H7 (cell line): Measurements from ENCODE around the gene EPS8L1. TPM values are rescaled to one million over a fixed set of nuclear protein-coding genes. Genes with fewer than 3 reads are reported as not detected.

Source experiments
- DNase-seq: peaks from one replicate; pipeline ENCODE4 v3.0.0; 2012
- H3K27me3 ChIP-seq: 2 replicates; pipeline ENCODE4 v1.6.0; 2011; ENCODE audit warnings: mild to moderate bottlenecking, low read length; ENCODE audit not compliant: control insufficient read depth, insufficient read depth
- H3K36me3 ChIP-seq: replicated peaks from 2 replicates; pipeline ENCODE4 v1.5.1; 2011; ENCODE audit warnings: low read length; ENCODE audit not compliant: control insufficient read depth, insufficient read depth
- H3K4me3 ChIP-seq: 2 replicates; pipeline ENCODE4 v1.5.1; 2011; ENCODE audit warnings: low read depth, mild to moderate bottlenecking, control low read depth, low read length, moderate library complexity; ENCODE audit not compliant: insufficient read depth
- total RNA-seq: library from RNA; depleted of rRNA; stranded (reverse); fragments of >200 nt; shearing (Covaris generic); gene quantifications from 2 replicates; pipeline ENCODE4 v1.2.3, GENCODE V29; 2014

Gene EPS8L1
- total RNA-seq, 1 experiment from 2014 or later: 20.0 TPM

GRCh38 chr19:55080968-55081769 lies 5.5 kb downstream of the EPS8L1 start:
- H3K4me3 ChIP-seq: peak overlapping the region; percentile 72
- peak; percentile 98 for DNase-seq
- H3K27me3 ChIP-seq: peaks cover 55% of the 10 kb centered on the region
- no peaks in the 10 kb centered on the region for H3K36me3 ChIP-seq

DNA sequence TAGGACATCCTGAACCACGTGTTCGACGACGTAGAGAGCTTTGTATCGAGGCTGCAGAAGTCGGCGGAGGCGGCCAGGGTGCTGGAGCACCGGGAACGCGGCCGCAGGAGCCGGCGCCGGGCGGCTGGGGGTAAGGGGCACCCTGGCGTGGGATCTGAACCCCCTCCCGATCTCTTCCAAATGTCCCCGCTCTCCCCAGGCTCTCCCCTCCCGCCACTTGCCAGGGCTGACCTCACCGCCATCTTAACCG lies 6.0 kb downstream of the EPS8L1 start:
- Histone ChIP-seq H3K4me3 (peak overlapping the region; percentile 67), H3K36me3 (no peaks in the 10 kb centered on the region), H3K27me3 (peaks cover 60% of the 10 kb centered on the region)
- no peak for DNase-seq

GRCh38 chr19:55082020-55082851 lies 6.6 kb downstream of the EPS8L1 start:
- Histone ChIP-seq H3K27me3 (peaks cover 57% of the 10 kb centered on the region), H3K36me3 (no peaks in the 10 kb centered on the region), H3K4me3 (peak overlapping the region; percentile 67)
- DNase-seq: peak; percentile 94

DNA sequence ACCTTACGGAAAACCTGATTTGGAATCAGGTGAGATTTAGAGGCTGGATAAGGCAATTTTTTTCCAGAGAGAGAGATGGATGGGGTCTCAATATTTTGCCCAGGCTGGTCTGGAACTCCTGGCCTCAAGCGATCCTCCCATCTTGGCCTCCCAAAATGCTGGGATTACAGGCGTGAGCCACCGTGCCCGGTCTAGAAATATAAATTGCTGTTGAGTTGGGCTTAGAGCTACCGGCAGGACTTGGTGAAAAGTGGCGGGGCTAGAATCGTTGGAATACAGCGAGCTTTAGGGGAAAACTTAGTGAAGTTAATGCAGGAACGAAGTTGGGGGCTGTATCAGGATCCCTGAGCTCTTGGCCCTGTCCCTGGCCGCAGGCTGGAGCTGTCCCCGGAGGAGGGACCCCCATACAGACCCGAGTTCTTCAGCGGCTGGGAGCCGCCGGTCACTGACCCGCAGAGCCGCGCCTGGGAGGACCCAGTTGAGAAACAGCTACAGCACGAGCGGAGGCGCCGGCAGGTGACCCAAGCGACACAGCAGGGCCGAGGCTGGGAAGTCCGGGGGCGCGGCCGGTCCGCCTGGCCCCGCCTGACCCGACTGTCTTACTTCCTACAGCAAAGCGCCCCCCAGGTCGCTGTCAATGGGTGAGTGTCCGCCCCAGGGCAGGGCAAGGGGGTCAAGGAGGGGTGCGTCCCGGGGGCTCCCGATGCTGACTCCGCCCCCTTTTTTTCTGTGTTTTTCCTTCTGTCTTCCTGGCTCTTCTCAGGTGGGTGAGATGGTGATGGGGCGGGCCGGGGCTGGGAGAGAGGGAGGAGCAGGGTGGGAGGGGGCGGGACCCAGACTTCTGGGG lies 7.6 kb downstream of the EPS8L1 start:
- H3K4me3 ChIP-seq: 0 out of 2 replicates have a peak overlapping the region, but pooled peaks have one; percentile 3
- H3K36me3 ChIP-seq: no peaks in the 10 kb centered on the region
- peak; percentile 85 for DNase-seq
- peaks cover 66% of the 10 kb centered on the region for H3K27me3 ChIP-seq

GRCh38 chr19:55084416-55084815 lies 8.7 kb downstream of the EPS8L1 start:
- DNase-seq: peak; percentile 47
- peaks cover 60% of the 10 kb centered on the region for H3K27me3 ChIP-seq
- H3K4me3 ChIP-seq: no peak overlapping the region
- no peaks in the 10 kb centered on the region for H3K36me3 ChIP-seq

DNA sequence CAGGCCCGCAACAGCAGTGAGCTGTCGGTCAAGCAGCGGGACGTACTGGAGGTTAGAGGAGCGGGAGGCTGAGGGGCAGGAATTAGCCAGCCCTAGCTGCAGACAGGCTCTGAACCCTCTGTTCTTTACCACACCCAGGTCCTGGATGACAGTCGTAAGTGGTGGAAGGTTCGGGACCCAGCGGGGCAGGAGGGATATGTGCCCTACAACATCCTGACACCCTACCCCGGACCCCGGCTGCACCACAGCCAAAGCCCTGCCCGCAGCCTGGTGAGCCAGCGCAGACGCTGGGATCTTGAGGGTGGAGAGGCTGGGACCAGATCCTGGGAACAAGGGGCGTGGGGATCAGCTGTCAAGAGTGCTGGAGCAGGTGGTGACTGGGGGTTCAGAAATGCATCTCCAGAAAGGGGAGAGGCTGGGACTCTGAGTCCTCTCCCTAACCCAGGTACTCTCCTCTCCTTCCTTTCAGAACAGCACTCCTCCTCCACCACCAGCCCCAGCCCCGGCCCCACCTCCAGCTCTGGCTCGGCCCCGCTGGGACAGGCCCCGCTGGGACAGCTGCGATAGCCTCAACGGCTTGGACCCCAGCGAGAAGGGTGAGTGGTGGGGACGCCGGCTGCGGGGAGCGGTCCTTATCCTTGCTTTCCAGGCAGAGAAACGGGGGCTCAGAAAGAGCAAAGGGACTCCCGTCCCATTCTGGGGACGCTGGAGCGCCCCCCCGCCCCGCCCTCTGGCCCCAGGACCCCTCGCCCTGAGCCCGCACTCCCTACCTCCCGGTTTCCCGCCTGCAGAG lies 10.4 kb downstream of the EPS8L1 start:
- DNase-seq: peak; percentile 83
- no peaks in the 10 kb centered on the region; the same call in 1 of the 2 replicates for H3K36me3 ChIP-seq
- peaks cover 54% of the 10 kb centered on the region for H3K27me3 ChIP-seq
- H3K4me3 ChIP-seq: peak overlapping the region; percentile 52

DNA sequence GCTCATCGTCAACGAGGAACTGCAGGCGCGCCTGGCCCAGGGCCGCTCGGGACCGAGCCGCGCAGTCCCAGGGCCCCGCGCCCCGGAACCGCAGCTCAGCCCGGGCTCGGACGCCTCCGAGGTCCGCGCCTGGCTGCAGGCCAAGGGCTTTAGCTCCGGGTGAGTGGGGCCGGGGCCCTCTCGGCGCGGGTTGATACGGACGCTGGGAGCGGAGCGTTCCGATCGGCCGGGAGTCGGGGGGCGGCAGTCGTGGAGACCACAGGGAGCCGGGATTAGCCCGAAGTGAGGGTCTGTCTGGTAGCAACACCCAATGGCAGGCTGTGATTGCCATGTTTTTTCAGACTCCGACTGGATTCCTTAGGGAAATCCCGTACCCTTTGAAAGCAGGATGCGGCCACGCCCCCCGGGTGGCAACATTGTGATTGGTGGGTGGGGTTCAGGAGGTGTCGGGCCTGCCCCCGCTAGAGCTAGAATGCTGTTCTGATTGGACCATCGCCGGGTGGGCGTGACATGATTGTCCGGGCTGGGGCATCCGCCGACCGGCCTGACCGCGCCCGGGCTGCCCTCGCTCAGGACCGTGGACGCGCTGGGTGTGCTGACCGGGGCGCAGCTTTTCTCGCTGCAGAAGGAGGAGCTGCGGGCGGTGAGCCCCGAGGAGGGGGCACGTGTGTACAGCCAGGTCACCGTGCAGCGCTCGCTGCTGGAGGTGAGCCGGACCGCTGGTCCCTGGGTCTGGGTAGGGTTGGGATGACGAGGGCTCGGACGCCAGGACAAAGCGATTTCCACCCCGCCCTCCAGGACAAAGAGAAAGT lies 11.3 kb downstream of the EPS8L1 start:
- Histone ChIP-seq H3K36me3 (no peaks in the 10 kb centered on the region; the same call in 1 of the 2 replicates), H3K27me3 (peaks cover 50% of the 10 kb centered on the region), H3K4me3 (peak overlapping the region; percentile 62)
- peak; percentile 99 for DNase-seq

GRCh38 chr19:55087542-55087901 lies 11.9 kb downstream of the EPS8L1 start:
- Histone ChIP-seq H3K4me3 (peak overlapping the region; percentile 62), H3K36me3 (no peaks in the 10 kb centered on the region; the same call in 1 of the 2 replicates), H3K27me3 (peaks cover 46% of the 10 kb centered on the region)
- DNase-seq: peak; percentile 70

GRCh38 chr19:55088021-55088451 lies 12.4 kb downstream of the EPS8L1 start:
- DNase-seq: peak; percentile 36
- Histone ChIP-seq H3K4me3 (no peak overlapping the region), H3K36me3 (no peaks in the 10 kb centered on the region; the same call in 1 of the 2 replicates), H3K27me3 (peaks cover 44% of the 10 kb centered on the region)

DNA sequence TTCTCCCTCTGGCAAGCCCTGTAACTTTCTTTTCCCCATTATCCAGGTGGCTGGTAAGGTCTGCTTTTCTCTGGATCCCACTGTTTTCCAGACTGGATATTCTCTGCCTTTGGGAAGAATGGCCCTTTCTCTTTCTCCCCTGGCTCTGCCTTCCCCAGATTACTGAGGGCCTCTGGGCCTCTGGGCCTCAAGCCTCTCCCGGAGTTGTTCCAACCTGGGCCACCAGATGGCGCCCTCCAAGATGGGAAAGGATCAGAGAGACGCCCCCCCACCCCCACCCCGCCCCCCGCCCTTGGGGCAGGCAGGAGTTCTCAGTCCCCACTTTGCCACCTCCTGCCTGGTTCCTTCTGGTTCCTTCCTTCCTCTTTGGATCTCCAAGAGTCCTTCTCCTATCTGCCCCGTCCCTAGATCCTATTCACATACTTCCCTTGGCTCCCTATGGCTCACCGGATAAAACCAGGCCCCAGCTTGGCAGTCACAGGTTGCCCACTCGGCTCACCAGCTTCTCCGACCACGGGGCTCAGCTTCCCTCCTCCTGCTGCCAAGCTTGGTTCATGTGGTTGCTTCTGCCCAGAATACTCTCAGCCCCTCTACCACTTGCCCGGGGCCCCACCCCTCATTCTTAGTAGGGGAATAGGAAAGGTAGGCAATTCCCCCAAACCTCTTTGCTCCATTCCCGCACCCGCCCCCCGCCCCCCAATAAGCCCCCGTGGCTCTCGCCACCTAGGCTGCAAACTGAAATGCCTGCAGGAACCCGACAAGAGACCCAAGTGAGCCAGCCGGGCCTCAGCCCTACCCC lies 13.1 kb downstream of the EPS8L1 start:
- Histone ChIP-seq H3K36me3 (no peaks in the 10 kb centered on the region; the same call in 1 of the 2 replicates), H3K4me3 (no peak overlapping the region), H3K27me3 (peaks cover 38% of the 10 kb centered on the region)
- DNase-seq: peak; percentile 95

DNA sequence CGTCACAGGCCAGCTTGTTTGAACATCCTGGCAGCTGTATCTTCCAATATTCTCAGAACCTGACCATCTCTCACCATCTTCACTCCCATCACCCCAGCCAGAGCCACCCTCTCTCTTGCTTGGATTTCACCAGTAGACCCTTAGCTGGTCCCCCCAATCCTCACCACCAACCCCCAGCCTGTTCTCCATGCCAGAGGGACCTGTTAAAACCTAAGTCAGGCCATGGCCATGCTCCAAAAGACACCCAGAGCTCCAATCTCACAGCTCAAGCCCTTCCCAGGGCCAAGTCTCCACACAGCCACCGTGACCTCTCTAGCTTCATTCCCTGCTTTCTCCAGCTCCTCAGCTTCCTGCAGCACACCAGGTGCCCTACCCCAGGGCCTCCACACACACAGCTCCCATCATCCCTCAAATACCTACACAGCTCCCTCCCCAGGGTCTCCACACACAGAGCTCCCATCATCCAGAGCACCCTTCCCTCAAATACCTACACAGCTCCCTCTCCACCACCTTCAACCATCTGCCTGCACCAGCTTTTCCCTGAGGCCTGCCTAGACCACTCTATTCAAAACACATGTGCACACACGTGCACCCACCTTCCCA lies 13.8 kb downstream of the EPS8L1 start:
- no peaks in the 10 kb centered on the region; the same call in 1 of the 2 replicates for H3K36me3 ChIP-seq
- peaks cover 31% of the 10 kb centered on the region for H3K27me3 ChIP-seq
- DNase-seq: peak; percentile 33
- H3K4me3 ChIP-seq: no peak overlapping the region

DNA sequence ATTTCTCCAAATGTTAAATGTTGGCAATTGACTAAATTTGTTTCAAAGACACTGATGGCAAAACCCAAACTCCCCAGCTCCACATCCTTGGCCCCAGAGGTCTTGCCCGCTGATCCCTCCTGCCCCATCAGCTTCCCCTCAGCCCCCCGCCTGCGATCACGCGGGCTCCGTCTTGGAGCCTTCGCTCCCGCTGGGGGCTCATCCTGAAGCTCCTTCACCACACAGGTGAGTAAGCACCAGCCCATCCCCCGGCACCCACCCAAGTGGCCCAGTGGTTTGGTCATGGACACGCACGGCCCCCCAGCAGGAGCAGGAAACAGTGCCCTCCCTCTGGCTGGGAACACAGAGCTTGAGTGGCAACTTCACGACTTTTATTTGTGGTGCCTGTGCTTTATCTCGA lies 14.9 kb downstream of the EPS8L1 start:
- H3K4me3 ChIP-seq: no peak overlapping the region
- peaks cover 23% of the 10 kb centered on the region for H3K27me3 ChIP-seq
- H3K36me3 ChIP-seq: no peaks in the 10 kb centered on the region; the same call in 1 of the 2 replicates
- DNase-seq: peak; percentile 33
